H1 (cell line): ENCODE data around the gene PPAN. TPM values are rescaled to one million over a fixed set of nuclear protein-coding genes. Genes with fewer than 3 reads are reported as not detected.
A peak's percentile ranks its signal among the peaks of the same experiment; 100 is the strongest.

Experiments
- CTCF ChIA-PET: fragments of 300-600 bp; sonication (Branson Sonifier 250); formaldehyde crosslinking; loops from one replicate; lab custom pipeline; 2021; ENCODE audit not compliant: partially characterized antibody; lab: Charles Lee
- POLR2A ChIA-PET: fragments of 300-600 bp; sonication (Branson Sonifier 250); formaldehyde crosslinking; loops from one replicate; lab custom pipeline; 2021; ENCODE audit warnings: inconsistent platforms; ENCODE audit not compliant: partially characterized antibody; lab: Charles Lee
- DNase-seq, 2 experiments: peaks; one replicate each; pipeline versions ENCODE4 v3.0.0 to v3.0.0-alpha.2; 2010 to 2022; ENCODE audit warnings: low spot score in 2 of 2, low read depth in 1 of 2, mixed read lengths in 1 of 2
- FAIRE-seq: peaks from 2 replicates; lab custom pipeline; 2011; peaks lifted over from hg19 to GRCh38; lab: Jason Lieb, UNC
- H2AFZ ChIP-seq: 2 replicates; pipeline ENCODE4 v1.8.1; 2012; ENCODE audit warnings: low read length, inconsistent platforms
- H2AK5ac ChIP-seq: 2 replicates; pipeline ENCODE4 v1.6.1; 2013; ENCODE audit warnings: low read depth, low read length
- H2BK120ac ChIP-seq: replicated peaks from 2 replicates; pipeline ENCODE3; 2013; ENCODE audit warnings: low read depth, low read length, inconsistent platforms
- H2BK12ac ChIP-seq: 2 replicates; pipeline ENCODE4 v1.6.1; 2013; ENCODE audit warnings: low read depth, low read length
- H2BK15ac ChIP-seq: 2 replicates; pipeline ENCODE4 v1.6.1; 2013; ENCODE audit warnings: low read length
- H2BK20ac ChIP-seq: 2 replicates; pipeline ENCODE4 v1.6.1; 2013; ENCODE audit warnings: low read length
- H2BK5ac ChIP-seq: 2 replicates; pipeline ENCODE4 v1.6.1; 2013; ENCODE audit warnings: low read depth, low read length
- H3K14ac ChIP-seq: 2 replicates; pipeline ENCODE4 v1.6.1; 2013; ENCODE audit warnings: inconsistent platforms; ENCODE audit not compliant: insufficient read length
- H3K18ac ChIP-seq: 2 replicates; pipeline ENCODE4 v1.6.1; 2013; ENCODE audit warnings: low read length; ENCODE audit errors: extremely low read depth
- H3K23ac ChIP-seq: 2 replicates; pipeline ENCODE4 v1.6.1; 2013; ENCODE audit warnings: inconsistent platforms; ENCODE audit not compliant: insufficient read length
- H3K23me2 ChIP-seq: 2 replicates; pipeline ENCODE4 v1.6.1; 2013; ENCODE audit warnings: low read depth, low read length
- H3K27ac ChIP-seq: 2 replicates; pipeline ENCODE4 v1.6.1; 2011; ENCODE audit warnings: low read depth, low read length, inconsistent platforms
- H3K27me3 ChIP-seq, 4 experiments: replicated peaks in 1 of 4; 1 replicate in 1 of 4; 2 replicates in 3 of 4; pipeline versions ENCODE4 v1.6.1 to v1.8.1; 2011 to 2013; ENCODE audit warnings: low read length in 3 of 4, mild to moderate bottlenecking in 3 of 4, inconsistent platforms in 2 of 4, mixed read lengths in 2 of 4, moderate library complexity in 1 of 4; ENCODE audit not compliant: control insufficient read depth in 3 of 4, insufficient read depth in 3 of 4; ENCODE audit errors: extremely low read depth in 1 of 4
- H3K36me3 ChIP-seq, 4 experiments: 2 replicates each; pipeline versions ENCODE4 v1.6.1 to v1.8.1; 2011 to 2013; ENCODE audit warnings: mild to moderate bottlenecking in 4 of 4, low read length in 3 of 4, moderate library complexity in 2 of 4, control low read depth in 1 of 4, inconsistent platforms in 1 of 4; ENCODE audit not compliant: insufficient read depth in 4 of 4, control insufficient read depth in 2 of 4
- H3K4ac ChIP-seq: replicated peaks from 2 replicates; pipeline ENCODE3; 2013; ENCODE audit warnings: low read length, low read depth, mixed read lengths, inconsistent platforms; ENCODE audit not compliant: insufficient read length
- H3K4me1 ChIP-seq, 4 experiments: replicated peaks in 1 of 4; 1 replicate in 1 of 4; 2 replicates in 3 of 4; pipeline versions ENCODE4 v1.6.1 to v1.8.1; 2011 to 2013; ENCODE audit warnings: low read length in 3 of 4, inconsistent platforms in 2 of 4, mixed read lengths in 1 of 4; ENCODE audit not compliant: insufficient read depth in 4 of 4, control insufficient read depth in 3 of 4
- H3K4me2 ChIP-seq, 2 experiments: 2 replicates each; pipeline versions ENCODE4 v1.6.1 to v1.8.1; 2011 to 2013; ENCODE audit warnings: low read depth in 2 of 2, low read length in 2 of 2, control low read depth in 1 of 2, inconsistent platforms in 1 of 2, mild to moderate bottlenecking in 1 of 2; ENCODE audit not compliant: insufficient read depth in 1 of 2
- H3K4me3 ChIP-seq, 4 experiments: fragments of 200-600, 300-600 bp in 1 of 4; sonication (generic), shearing (Covaris generic), sonication (Bioruptor Twin) in 1 of 4; 2 replicates each; pipeline versions ENCODE4 v1.5.1 to v1.8.1; 2011 to 2016; ENCODE audit warnings: low read length in 4 of 4, low read depth in 3 of 4, control low read depth in 2 of 4, inconsistent platforms in 2 of 4, mild to moderate bottlenecking in 2 of 4, mixed read lengths in 1 of 4, moderate library complexity in 1 of 4; ENCODE audit not compliant: insufficient read depth in 2 of 4; ENCODE audit errors: extremely low read depth in 1 of 4
- H3K56ac ChIP-seq: replicated peaks from 2 replicates; pipeline ENCODE3; 2013; ENCODE audit warnings: low read depth, mild to moderate bottlenecking, mixed read lengths, low read length, inconsistent platforms; ENCODE audit not compliant: insufficient read length
- H3K79me1 ChIP-seq: 2 replicates; pipeline ENCODE4 v1.6.1; 2013; ENCODE audit warnings: low read depth, low read length, control low read depth
- H3K79me2 ChIP-seq, 2 experiments: 2 replicates each; pipeline versions ENCODE4 v1.6.1 to v1.8.1; 2012 to 2013; ENCODE audit warnings: low read length in 2 of 2, mild to moderate bottlenecking in 2 of 2, inconsistent platforms in 1 of 2; ENCODE audit not compliant: insufficient read depth in 2 of 2, control insufficient read depth in 1 of 2
- H3K9ac ChIP-seq, 4 experiments: replicated peaks in 1 of 4; 1 replicate in 1 of 4; 2 replicates in 3 of 4; pipeline versions ENCODE4 v1.6.1 to v1.8.1; 2011 to 2013; ENCODE audit warnings: low read depth in 3 of 4, low read length in 3 of 4, control low read depth in 2 of 4, mild to moderate bottlenecking in 2 of 4, moderate library complexity in 2 of 4, inconsistent platforms in 1 of 4; ENCODE audit errors: extremely low read depth in 1 of 4
- H3K9me3 ChIP-seq, 2 experiments: 2 replicates each; pipeline versions ENCODE4 v1.6.1 to v1.8.1; 2012 to 2013; ENCODE audit warnings: mild to moderate bottlenecking in 2 of 2, moderate library complexity in 2 of 2, control low read depth in 1 of 2, inconsistent platforms in 1 of 2, low read depth in 1 of 2, low read length in 1 of 2, mixed read lengths in 1 of 2; ENCODE audit not compliant: insufficient read depth in 2 of 2
- H4K20me1 ChIP-seq, 2 experiments: replicated peaks in 1 of 2; 2 replicates each; pipeline versions ENCODE3 to v1.8.1; 2011 to 2013; ENCODE audit warnings: inconsistent platforms in 2 of 2, low read length in 2 of 2, mild to moderate bottlenecking in 1 of 2; ENCODE audit not compliant: insufficient read depth in 2 of 2, control insufficient read depth in 1 of 2
- H4K5ac ChIP-seq: 2 replicates; pipeline ENCODE4 v1.6.1; 2013; ENCODE audit warnings: low read length, low read depth, mixed read lengths, inconsistent platforms; ENCODE audit not compliant: insufficient read length
- H4K8ac ChIP-seq: 2 replicates; pipeline ENCODE4 v1.8.0; 2013; ENCODE audit warnings: mild to moderate bottlenecking, moderate library complexity, low read length, inconsistent platforms; ENCODE audit not compliant: insufficient read depth; ENCODE audit errors: extremely low read depth
- H4K91ac ChIP-seq: replicated peaks from 2 replicates; pipeline ENCODE3; 2013; ENCODE audit warnings: low read length, mixed read lengths, inconsistent platforms; ENCODE audit not compliant: insufficient read length
- CTBP2 ChIP-seq: IDR thresholded peaks from 2 replicates; pipeline ENCODE4 v1.7.0; 2011; ENCODE audit warnings: borderline replicate concordance, mild to moderate bottlenecking, moderate library complexity, mixed read lengths, low read length; ENCODE audit not compliant: insufficient read depth, insufficient read length
- GABPA ChIP-seq: IDR thresholded peaks from 2 replicates; pipeline ENCODE4 v1.6.1; 2011; ENCODE audit warnings: mild to moderate bottlenecking, low read length, moderate library complexity, borderline replicate concordance; ENCODE audit not compliant: insufficient read depth
- JUND ChIP-seq: IDR thresholded peaks from 2 replicates; pipeline ENCODE4 v1.6.1; 2011; ENCODE audit warnings: mild to moderate bottlenecking, improper control_type of control experiment, low read length
- KDM4A ChIP-seq: IDR thresholded peaks from one replicate; pipeline ENCODE4 v1.7.1; 2012; ENCODE audit warnings: low read depth, mild to moderate bottlenecking, moderate library complexity, low read length, inconsistent platforms; ENCODE audit not compliant: severe bottlenecking
- SP1 ChIP-seq: IDR thresholded peaks from 2 replicates; pipeline ENCODE4 v1.6.1; 2011; ENCODE audit warnings: low read depth, low read length
- TBP ChIP-seq: IDR thresholded peaks from 2 replicates; pipeline ENCODE4 v1.6.1; 2011; ENCODE audit warnings: low read depth, low read length, improper control_type of control experiment
- WGBS, 2 experiments: shearing (Covaris generic) in 1 of 2; methylation state at CpG; one replicate each; pipeline versions ENCODE4 v1.1.6 to v1.1.7; 2013 to 2015; ENCODE audit warnings: low lambda C conversion rate in 2 of 2, mixed read lengths in 2 of 2, inconsistent platforms in 1 of 2, low coverage in 1 of 2, missing lambda C conversion rate in 1 of 2; ENCODE audit not compliant: insufficient replicate concordance in 2 of 2, insufficient coverage in 1 of 2, insufficient read length in 1 of 2; ENCODE audit errors: extremely low coverage in 1 of 2, missing lambda C conversion rate in 1 of 2; 5-methylcytosine and 5-hydroxymethylcytosine counted together
- polyA plus RNA-seq, 7 experiments: library from polyadenylated mRNA; depleted of rRNA in 3 of 7; stranded (reverse) in 5 of 7; unstranded in 2 of 7; fragments of >200 nt in 5 of 7; fragments of 200-250 nt in 2 of 7; gene quantifications; 1 replicate in 5 of 7; 2 replicates in 1 of 7; 4 replicates in 1 of 7; pipeline versions ENCODE4 v1.2.1 to v1.2.3, GENCODE V29; 2011 to 2013; ENCODE audit warnings: missing spikeins in 2 of 7, mixed read lengths in 2 of 7
- total RNA-seq: library from RNA; stranded (reverse); fragmentation: NEBNext Ultra II Directional; extraction: Animal tissue kit (Norgen Biotek cat#: 25700); gene quantifications from 2 replicates; pipeline ENCODE4 v1.2.1, GENCODE V29; 2021

The PPAN gene
- total and polyA plus RNA-seq, 2 of the 8 experiments (the other 6 are each of a cell fraction or from before 2014, with no cell fraction given): 48.8 to 74.4 TPM

GRCh38 chr19:10104665-10105508, 1.3 kb upstream of the PPAN start:
- Histone ChIP-seq H4K91ac (no peak overlapping the region), H3K9ac (no peak overlapping the region), H2BK12ac (no peak overlapping the region), H3K79me1 (peaks cover 8% of the 10 kb centered on the region; the same call in 1 of the 2 replicates), H2BK20ac (no peak overlapping the region), H2AFZ (no peak overlapping the region; the same call in 1 of the 2 replicates), H3K4me1 (peaks cover 0 to 4% (median 3%) of the 10 kb centered on the region in 4 experiments; a peak in 5 of 7 replicates), H3K4ac (no peak overlapping the region), H3K27me3 (no peaks in the 10 kb centered on the region), H3K23me2 (0 out of 2 replicates have a peak, but pooled peaks cover 4% of the 10 kb centered on the region), H2BK120ac (no peak overlapping the region), H3K56ac (no peak overlapping the region), H3K23ac (no peak overlapping the region), H3K14ac (no peak overlapping the region), H4K20me1 (peaks cover 0 to 13% of the 10 kb centered on the region in 2 experiments), H3K27ac (no peak overlapping the region), H2BK15ac (0 out of 2 replicates have a peak overlapping the region, but pooled peaks have one; percentile 61), H4K5ac (no peak overlapping the region)
- DNase-seq (no peak), FAIRE-seq (no peak)
- 87% methylated on average over 13 of the region's 15 CpGs; no CpG with 5 or more reads in 1 of the 2 experiments for WGBS, 2 experiments
- TF ChIP-seq GABPA (no peak), KDM4A (no peak), JUND (no peak), TBP (no peak), CTBP2 (no peak), SP1 (no peak)
- TF ChIP-seq, all 59 proteins: peak for 0
- Histone ChIP-seq H4K8ac (no peak overlapping the region), H3K36me3 (peaks cover 17 to 26% (median 21%) of the 10 kb centered on the region in 4 experiments), H2BK5ac (no peak overlapping the region), H3K18ac (no peak overlapping the region), H3K4me3 (no peak overlapping the region), H3K9me3 (no peaks in the 10 kb centered on the region), H3K79me2 (peaks cover 6 to 25% of the 10 kb centered on the region in 2 experiments; a peak in 3 of 4 replicates), H2AK5ac (no peak overlapping the region), H3K4me2 (no peak overlapping the region)
- POLR2A ChIA-PET: interaction anchor here (0.7 to 16.9 kb wide), 5 partner anchors 9 to 189 kb away, joined by 3 to 412 read pairs (median 3); partner anchors contain the start of genes DNMT1, EIF3G and P2RY11
- CTCF ChIA-PET: interaction anchor here (0.6 to 2.9 kb wide), 5 partner anchors 8 to 545 kb away, joined by 3 to 20 read pairs (median 3); partner anchors contain the start of gene P2RY11
